ENCODE results near the gene MRPL2. TPM values are rescaled to one million over a fixed set of nuclear protein-coding genes. Genes with fewer than 3 reads are reported as not detected.

MRPL2 gene
- polyA plus RNA-seq, 1 donor from 2014 or later = 22.5 TPM

DNA sequence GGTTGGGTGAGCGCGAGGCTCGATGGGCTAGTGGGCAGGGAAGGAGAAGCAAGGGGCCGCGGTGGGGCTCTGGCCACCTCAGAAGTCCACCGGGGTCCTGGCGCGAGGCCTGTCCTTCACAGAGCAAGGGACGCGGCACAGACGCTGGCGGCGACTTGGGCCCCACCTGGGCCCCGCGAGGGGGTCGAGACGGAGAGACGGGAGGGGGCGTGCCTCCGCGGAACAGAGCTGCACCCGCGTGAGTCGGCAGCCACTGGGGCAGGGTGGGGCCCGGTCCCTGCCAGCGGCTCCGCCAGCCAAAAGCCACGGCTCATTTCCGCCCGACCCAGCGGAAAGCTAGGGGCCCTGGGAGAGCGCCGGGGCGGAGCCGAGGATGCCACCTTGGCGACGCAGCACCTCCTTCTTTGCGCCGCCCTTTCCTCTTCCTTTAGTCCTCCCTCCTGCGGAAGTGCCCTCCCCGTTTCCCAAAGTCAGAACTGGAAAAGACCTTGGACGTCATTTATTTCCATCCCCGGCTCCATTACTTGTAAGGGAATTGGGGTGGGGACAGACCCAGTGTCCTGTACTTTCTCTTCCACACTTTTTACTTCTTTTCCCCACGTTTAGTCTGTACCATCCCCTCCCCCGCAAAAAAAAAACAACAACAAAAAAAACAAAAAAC is 5.6 kb downstream of the MRPL2 start, which contains the start of gene CUL7:
CUL7 (minus strand) TSS at position 307 of the 661 bp plus-strand sequence. CDS start 1,063 bp downstream, outside the sequence.
- peak within 1 kb of the TSS; percentile 72 for H3K27ac ChIP-seq (ENCODE audit: low read length)
- no peaks in the 10 kb centered on the region for H3K27me3 ChIP-seq (ENCODE audit: insufficient read depth, low read depth, low read length)
- peak; percentile 40 for TF ChIP-seq MXI1 (conservative IDR thresholded peaks at IDR 0.05; ENCODE audit: poor library complexity, severe bottlenecking)
- no peak for TF ChIP-seq EP300 (conservative IDR thresholded peaks at IDR 0.05; ENCODE audit: poor library complexity, severe bottlenecking)
- TF ChIP-seq, protein P1, sequence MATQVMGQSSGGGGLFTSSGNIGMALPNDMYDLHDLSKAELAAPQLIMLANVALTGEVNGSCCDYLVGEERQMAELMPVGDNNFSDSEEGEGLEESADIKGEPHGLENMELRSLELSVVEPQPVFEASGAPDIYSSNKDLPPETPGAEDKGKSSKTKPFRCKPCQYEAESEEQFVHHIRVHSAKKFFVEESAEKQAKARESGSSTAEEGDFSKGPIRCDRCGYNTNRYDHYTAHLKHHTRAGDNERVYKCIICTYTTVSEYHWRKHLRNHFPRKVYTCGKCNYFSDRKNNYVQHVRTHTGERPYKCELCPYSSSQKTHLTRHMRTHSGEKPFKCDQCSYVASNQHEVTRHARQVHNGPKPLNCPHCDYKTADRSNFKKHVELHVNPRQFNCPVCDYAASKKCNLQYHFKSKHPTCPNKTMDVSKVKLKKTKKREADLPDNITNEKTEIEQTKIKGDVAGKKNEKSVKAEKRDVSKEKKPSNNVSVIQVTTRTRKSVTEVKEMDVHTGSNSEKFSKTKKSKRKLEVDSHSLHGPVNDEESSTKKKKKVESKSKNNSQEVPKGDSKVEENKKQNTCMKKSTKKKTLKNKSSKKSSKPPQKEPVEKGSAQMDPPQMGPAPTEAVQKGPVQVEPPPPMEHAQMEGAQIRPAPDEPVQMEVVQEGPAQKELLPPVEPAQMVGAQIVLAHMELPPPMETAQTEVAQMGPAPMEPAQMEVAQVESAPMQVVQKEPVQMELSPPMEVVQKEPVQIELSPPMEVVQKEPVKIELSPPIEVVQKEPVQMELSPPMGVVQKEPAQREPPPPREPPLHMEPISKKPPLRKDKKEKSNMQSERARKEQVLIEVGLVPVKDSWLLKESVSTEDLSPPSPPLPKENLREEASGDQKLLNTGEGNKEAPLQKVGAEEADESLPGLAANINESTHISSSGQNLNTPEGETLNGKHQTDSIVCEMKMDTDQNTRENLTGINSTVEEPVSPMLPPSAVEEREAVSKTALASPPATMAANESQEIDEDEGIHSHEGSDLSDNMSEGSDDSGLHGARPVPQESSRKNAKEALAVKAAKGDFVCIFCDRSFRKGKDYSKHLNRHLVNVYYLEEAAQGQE (IDR thresholded peaks at IDR 0.05; ENCODE audit: borderline replicate concordance) = no peak
- TF ChIP-seq SMC3 (conservative IDR thresholded peaks at IDR 0.05; ENCODE audit: poor library complexity) = peak; percentile 52
- TF ChIP-seq POLR2AphosphoS5 (IDR thresholded peaks at IDR 0.05) = peak; percentile 84
- TF ChIP-seq, protein P2, sequence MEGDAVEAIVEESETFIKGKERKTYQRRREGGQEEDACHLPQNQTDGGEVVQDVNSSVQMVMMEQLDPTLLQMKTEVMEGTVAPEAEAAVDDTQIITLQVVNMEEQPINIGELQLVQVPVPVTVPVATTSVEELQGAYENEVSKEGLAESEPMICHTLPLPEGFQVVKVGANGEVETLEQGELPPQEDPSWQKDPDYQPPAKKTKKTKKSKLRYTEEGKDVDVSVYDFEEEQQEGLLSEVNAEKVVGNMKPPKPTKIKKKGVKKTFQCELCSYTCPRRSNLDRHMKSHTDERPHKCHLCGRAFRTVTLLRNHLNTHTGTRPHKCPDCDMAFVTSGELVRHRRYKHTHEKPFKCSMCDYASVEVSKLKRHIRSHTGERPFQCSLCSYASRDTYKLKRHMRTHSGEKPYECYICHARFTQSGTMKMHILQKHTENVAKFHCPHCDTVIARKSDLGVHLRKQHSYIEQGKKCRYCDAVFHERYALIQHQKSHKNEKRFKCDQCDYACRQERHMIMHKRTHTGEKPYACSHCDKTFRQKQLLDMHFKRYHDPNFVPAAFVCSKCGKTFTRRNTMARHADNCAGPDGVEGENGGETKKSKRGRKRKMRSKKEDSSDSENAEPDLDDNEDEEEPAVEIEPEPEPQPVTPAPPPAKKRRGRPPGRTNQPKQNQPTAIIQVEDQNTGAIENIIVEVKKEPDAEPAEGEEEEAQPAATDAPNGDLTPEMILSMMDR (IDR thresholded peaks at IDR 0.05; ENCODE audit: poor library complexity, severe bottlenecking) = peak; percentile 24
- peak; percentile 28 for TF ChIP-seq TAF1 (IDR thresholded peaks at IDR 0.05; ENCODE audit: low read depth)
- TF ChIP-seq RAD21 (conservative IDR thresholded peaks at IDR 0.05) = peak; percentile 31
- TF ChIP-seq EZH2 (IDR thresholded peaks at IDR 0.05; ENCODE audit: borderline replicate concordance, insufficient read depth, low read length, poor library complexity, severe bottlenecking) = no peak
- H3K9me2 ChIP-seq (ENCODE audit: insufficient read depth, low read length) = no peaks in the 10 kb centered on the region
- no peaks in the 10 kb centered on the region for H3F3A ChIP-seq (ENCODE audit: insufficient read depth, low read length, poor library complexity, severe bottlenecking)
- H3K9ac ChIP-seq (ENCODE audit: low read length) = peak within 1 kb of the TSS; percentile 88
- peaks cover 5% of the 10 kb centered on the region for H3K79me2 ChIP-seq (replicated peaks; ENCODE audit: insufficient read depth, low read length)
- no peaks in the 10 kb centered on the region for H3K36me3 ChIP-seq (ENCODE audit: insufficient read depth, low read length)
- peak within 1 kb of the TSS; percentile 23 for H2AFZ ChIP-seq (ENCODE audit: low read depth, low read length)
- H3K4me2 ChIP-seq (ENCODE audit: low read length) = peak within 1 kb of the TSS; percentile 77
- no peaks in the 10 kb centered on the region for H3K9me3 ChIP-seq (ENCODE audit: low read length)
- no peaks in the 10 kb centered on the region for H4K20me1 ChIP-seq (ENCODE audit: insufficient read depth)
- peak within 1 kb of the TSS; percentile 76 for H3K4me3 ChIP-seq (ENCODE audit: low read length)

DNA sequence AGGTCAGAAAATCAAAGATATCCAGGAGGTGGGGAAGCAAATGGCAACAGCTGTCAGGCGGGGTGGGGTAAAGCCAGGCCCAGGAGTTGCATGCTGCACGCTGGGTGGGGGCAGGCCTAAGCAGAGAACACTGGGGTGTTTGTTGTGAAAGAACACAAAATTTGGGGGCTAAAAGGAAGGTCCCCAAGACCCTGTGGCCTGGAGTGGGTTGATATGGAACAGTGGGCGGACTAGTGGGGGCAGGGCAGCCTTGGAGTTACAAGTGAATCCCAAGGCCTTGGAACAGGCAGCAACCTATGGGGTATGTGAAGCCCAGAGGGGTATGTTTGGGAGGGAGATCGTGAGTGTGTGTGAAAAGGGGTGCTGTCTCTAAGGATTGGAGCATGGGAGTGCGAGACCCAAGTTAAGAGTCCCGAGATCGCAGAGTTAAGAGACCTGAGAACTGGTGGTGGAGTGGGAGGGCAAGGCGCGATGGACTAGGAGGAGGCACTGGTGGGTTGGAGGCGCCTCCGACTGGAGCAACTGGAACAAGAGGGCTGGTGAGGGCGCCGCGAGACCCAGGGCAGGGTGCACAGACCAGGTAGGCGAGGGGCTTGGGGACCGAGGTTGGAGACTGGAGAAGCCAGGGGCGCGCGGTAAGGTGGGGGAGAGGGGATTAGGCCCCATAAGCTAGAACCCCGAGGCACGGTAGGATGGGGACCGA is 6.2 kb downstream of the MRPL2 start:
- Histone ChIP-seq H3K4me2 (ENCODE audit: low read length) (peak overlapping the region; percentile 77), H3K79me2 (replicated peaks; ENCODE audit: insufficient read depth, low read length) (no peaks in the 10 kb centered on the region)

More for the DNA sequence above, 6.2 kb downstream of the MRPL2 start:
- TF ChIP-seq, protein P1 (IDR thresholded peaks at IDR 0.05; ENCODE audit: borderline replicate concordance) = no peak
- no peak for TF ChIP-seq EZH2 (IDR thresholded peaks at IDR 0.05; ENCODE audit: borderline replicate concordance, insufficient read depth, low read length, poor library complexity, severe bottlenecking)
- TF ChIP-seq MXI1 (conservative IDR thresholded peaks at IDR 0.05; ENCODE audit: poor library complexity, severe bottlenecking) = no peak
- TF ChIP-seq SMC3 (conservative IDR thresholded peaks at IDR 0.05; ENCODE audit: poor library complexity) = no peak
- TF ChIP-seq, protein P2 (IDR thresholded peaks at IDR 0.05; ENCODE audit: poor library complexity, severe bottlenecking) = no peak
- TF ChIP-seq EP300 (conservative IDR thresholded peaks at IDR 0.05; ENCODE audit: poor library complexity, severe bottlenecking) = no peak
- no peak for TF ChIP-seq TAF1 (IDR thresholded peaks at IDR 0.05; ENCODE audit: low read depth)
- TF ChIP-seq POLR2AphosphoS5 (IDR thresholded peaks at IDR 0.05) = no peak
- no peak for TF ChIP-seq RAD21 (conservative IDR thresholded peaks at IDR 0.05)
- Histone ChIP-seq H3K9me2 (ENCODE audit: insufficient read depth, low read length) (no peaks in the 10 kb centered on the region), H4K20me1 (ENCODE audit: insufficient read depth) (no peaks in the 10 kb centered on the region), H2AFZ (ENCODE audit: low read depth, low read length) (peak overlapping the region; percentile 23), H3K27ac (ENCODE audit: low read length) (peak overlapping the region; percentile 72), H3K4me3 (ENCODE audit: low read length) (peak overlapping the region; percentile 76), H3K9me3 (ENCODE audit: low read length) (no peaks in the 10 kb centered on the region), H3F3A (ENCODE audit: insufficient read depth, low read length, poor library complexity, severe bottlenecking) (no peaks in the 10 kb centered on the region), H3K27me3 (ENCODE audit: insufficient read depth, low read depth, low read length) (no peaks in the 10 kb centered on the region), H3K36me3 (ENCODE audit: insufficient read depth, low read length) (no peaks in the 10 kb centered on the region), H3K9ac (ENCODE audit: low read length) (peak overlapping the region; percentile 88)
